Measurements from ENCODE around the gene MBD1.

The MBD1 gene

GRCh38 chr18:50281295-50281971, at the start of gene MBD1:
Gene MBD1 (minus strand): TSS chr18:50281523. CDS start chr18:50279992, 1,531 bp downstream.
- H3K4me3 ChIP-seq (ENCODE audit: control insufficient read depth, low read depth, low read length), result peak within 1 kb of the TSS; percentile 73
- DNase-seq (ENCODE audit: low read depth), result peak; percentile 94
- peak; percentile 16 for TF ChIP-seq CTCF (IDR thresholded peaks at IDR 0.05; ENCODE audit: control insufficient read depth, insufficient read depth, low read depth, low read length, missing control alignments)

DNA sequence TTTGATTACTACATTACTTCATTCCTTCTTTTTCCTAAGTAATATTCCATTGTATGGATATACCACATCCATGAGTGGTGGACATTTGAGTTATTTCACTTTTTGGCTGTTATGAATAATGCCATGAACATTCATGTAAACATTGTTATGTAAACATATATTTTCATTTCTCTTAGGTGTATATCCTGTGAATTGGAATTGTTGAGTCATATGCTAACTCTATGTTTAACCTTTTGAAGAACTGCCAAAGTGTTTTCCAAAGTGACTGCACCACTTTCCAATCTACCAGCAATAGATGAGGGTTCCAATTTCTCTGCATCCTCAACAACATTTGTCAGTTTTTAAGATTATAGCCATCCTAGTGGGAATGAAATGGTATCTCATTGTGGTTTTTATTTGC, 48.9 kb upstream of the MBD1 start:
- no peak for DNase-seq (ENCODE audit: low read depth)
- no peak for TF ChIP-seq CTCF (IDR thresholded peaks at IDR 0.05; ENCODE audit: control insufficient read depth, insufficient read depth, low read depth, low read length, missing control alignments)
- H3K4me3 ChIP-seq (ENCODE audit: control insufficient read depth, low read depth, low read length), result no peak overlapping the region

DNA sequence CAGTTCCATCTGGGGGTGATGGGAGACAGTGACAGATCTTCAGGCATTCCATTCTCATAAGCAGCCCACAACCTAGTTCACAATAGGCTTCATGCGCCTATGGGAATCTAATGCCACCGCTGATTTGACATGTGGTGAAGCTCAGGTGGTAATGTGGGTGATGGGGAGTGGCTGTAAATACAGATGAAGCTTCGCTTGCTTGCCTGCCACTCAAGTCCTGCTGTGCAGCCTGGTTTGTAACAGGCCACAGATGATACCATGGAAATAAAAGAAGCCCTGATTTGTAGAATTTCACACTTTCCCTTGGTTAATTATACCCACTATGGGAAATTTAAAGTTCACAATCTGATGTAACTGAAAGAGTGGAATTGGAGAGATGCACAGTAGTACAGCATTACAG, 46.7 kb upstream of the MBD1 start:
- TF ChIP-seq CTCF (IDR thresholded peaks at IDR 0.05; ENCODE audit: control insufficient read depth, insufficient read depth, low read depth, low read length, missing control alignments), result no peak
- no peak for DNase-seq (ENCODE audit: low read depth)
- no peak overlapping the region for H3K4me3 ChIP-seq (ENCODE audit: control insufficient read depth, low read depth, low read length)

DNA sequence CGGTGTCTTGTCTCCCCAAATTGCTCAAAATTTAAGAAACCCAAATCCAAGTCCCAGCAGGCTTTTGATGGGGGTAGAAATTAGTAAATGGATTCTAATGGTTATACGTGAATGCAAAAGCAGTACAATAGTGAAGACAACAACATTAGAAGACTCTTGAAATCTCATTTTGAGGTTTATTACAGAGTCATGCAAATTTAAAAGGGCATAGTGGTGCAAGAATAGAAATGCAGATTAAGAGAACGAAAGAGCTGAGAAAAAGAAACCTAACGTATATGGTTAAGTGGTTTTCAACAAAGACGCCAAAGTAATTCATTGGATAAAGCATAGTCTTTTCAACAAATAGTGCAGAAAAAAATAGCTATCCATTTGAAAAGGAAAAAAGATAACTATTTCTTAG, 39.4 kb upstream of the MBD1 start:
- no peak overlapping the region for H3K4me3 ChIP-seq (ENCODE audit: control insufficient read depth, low read depth, low read length)
- no peak for TF ChIP-seq CTCF (IDR thresholded peaks at IDR 0.05; ENCODE audit: control insufficient read depth, insufficient read depth, low read depth, low read length, missing control alignments)
- no peak for DNase-seq (ENCODE audit: low read depth)

GRCh38 chr18:50315100-50315871, 34.0 kb upstream of the MBD1 start:
- DNase-seq (ENCODE audit: low read depth), result no peak
- H3K4me3 ChIP-seq (ENCODE audit: control insufficient read depth, low read depth, low read length), result no peak overlapping the region
- TF ChIP-seq CTCF (IDR thresholded peaks at IDR 0.05; ENCODE audit: control insufficient read depth, insufficient read depth, low read depth, low read length, missing control alignments), result no peak

DNA sequence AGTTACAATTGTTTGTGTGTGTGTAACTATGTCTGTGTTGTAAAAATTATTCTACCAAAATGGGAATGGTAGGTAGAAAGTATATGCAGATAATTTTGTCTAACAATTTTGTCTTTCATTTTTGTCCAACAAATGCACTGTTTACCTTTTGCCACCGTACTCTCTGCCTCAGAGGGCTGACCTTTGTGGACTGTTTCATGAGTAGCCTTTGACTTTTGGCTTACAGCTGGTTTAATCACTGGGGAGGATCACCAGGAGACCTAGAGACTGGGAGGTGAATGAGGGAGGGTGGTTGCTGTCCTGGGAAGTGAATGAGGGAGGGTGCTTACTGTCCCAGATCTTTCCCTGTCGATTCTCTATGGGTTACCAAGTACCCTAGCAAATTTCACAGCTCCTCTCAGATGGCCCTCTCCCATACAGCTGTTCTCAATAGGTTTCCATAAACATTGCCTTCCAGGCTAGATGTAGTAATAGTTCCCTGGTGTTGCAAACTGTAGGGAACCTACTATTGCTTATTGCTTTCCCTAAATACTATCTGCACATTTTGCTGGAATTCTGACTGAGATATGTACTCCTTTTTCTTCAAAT, 32.6 kb upstream of the MBD1 start:
- H3K4me3 ChIP-seq (ENCODE audit: control insufficient read depth, low read depth, low read length), result no peak overlapping the region
- DNase-seq (ENCODE audit: low read depth), result no peak
- TF ChIP-seq CTCF (IDR thresholded peaks at IDR 0.05; ENCODE audit: control insufficient read depth, insufficient read depth, low read depth, low read length, missing control alignments), result no peak
